Fibroblast of skin of abdomen (primary cell): ENCODE data around the gene MMRN2. TPM values are rescaled to one million over a fixed set of nuclear protein-coding genes. Genes with fewer than 3 reads are reported as not detected.
"Not testable (repeated sequence)": the region's sequence is repeated elsewhere in the genome, so short reads cannot be mapped to it uniquely, and the experiment has no call there.

Experiments used
- DNase-seq: peaks from one replicate; pipeline ENCODE4 v3.0.0-alpha.2; 2013
- polyA plus RNA-seq, 2 experiments: library from polyadenylated mRNA; unstranded; fragments of 120-200 nt; gene quantifications; one replicate each; pipeline ENCODE4 v1.2.1, GENCODE V29; 2013; ENCODE audit not compliant: insufficient read length in 2 of 2

MMRN2 gene, protein sequence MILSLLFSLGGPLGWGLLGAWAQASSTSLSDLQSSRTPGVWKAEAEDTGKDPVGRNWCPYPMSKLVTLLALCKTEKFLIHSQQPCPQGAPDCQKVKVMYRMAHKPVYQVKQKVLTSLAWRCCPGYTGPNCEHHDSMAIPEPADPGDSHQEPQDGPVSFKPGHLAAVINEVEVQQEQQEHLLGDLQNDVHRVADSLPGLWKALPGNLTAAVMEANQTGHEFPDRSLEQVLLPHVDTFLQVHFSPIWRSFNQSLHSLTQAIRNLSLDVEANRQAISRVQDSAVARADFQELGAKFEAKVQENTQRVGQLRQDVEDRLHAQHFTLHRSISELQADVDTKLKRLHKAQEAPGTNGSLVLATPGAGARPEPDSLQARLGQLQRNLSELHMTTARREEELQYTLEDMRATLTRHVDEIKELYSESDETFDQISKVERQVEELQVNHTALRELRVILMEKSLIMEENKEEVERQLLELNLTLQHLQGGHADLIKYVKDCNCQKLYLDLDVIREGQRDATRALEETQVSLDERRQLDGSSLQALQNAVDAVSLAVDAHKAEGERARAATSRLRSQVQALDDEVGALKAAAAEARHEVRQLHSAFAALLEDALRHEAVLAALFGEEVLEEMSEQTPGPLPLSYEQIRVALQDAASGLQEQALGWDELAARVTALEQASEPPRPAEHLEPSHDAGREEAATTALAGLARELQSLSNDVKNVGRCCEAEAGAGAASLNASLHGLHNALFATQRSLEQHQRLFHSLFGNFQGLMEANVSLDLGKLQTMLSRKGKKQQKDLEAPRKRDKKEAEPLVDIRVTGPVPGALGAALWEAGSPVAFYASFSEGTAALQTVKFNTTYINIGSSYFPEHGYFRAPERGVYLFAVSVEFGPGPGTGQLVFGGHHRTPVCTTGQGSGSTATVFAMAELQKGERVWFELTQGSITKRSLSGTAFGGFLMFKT
- polyA plus RNA-seq (2013, experiment 1 of 2; ENCODE audit: insufficient read length), result 0.76 TPM
- 0.73 TPM for polyA plus RNA-seq (2013, experiment 2 of 2; ENCODE audit: insufficient read length)

DNA sequence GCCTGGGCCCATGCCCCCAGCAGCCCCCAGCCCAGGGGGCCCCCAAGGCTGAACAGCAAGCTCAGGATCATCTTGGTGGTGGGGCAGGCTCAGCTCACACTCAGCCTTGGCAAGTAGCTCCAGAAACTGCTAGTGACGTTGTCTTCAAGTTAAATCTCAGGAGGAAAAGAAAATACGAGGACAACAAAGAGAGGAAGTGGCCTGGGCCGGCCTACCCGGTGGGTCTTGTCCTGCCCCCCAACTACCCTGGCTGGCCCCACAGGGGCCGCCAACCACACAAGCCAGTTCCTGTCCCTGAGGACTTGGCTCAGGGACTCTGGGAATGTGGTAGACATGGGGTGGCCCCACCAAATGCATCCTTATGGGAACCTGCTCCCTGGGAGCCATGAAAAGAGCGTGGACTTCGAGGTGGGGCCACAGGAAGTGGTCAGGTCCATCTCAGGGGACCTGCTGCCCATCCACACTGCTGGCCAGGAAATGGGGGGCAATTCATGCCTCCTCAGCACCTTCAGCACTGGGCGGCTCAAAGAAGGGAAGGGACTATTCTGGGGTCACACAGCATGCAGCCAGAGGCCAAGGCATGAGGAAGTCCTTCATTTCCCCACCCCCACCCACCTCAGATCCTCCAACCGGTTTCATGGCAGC lies at the start of gene MMRN2:
Gene MMRN2, minus strand, starts transcription at position 145 of the 645 bp plus-strand sequence. Its CDS starts 74 bp downstream, at position 71.
- DNase-seq, result no peak

- DNase-seq, result not testable (repeated sequence)
These were observed 49.7 kb upstream of the MMRN2 start for GRCh38 chr10:87007124-87007523.

DNA sequence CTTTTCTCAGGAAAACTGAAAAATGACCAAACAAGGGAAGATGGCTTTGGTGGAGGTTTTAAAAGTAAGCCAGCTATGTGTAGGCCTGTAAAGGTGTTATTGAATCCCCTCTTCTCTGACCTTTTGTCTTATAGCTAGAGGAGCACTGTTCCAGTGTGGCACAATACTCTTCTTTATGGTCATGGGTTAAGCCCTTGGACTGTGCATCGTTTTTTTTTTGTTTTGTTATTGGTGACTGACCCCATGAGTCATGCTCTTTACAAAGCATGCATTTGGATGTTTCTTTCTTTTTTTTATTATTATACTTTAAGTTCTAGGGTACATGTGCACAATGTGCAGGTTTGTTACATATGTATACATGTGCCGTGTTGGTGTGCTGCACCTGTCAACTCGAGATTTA lies 43.1 kb upstream of the MMRN2 start:
- no peak for DNase-seq

- not testable (repeated sequence) for DNase-seq
These were observed 42.5 kb upstream of the MMRN2 start for GRCh38 chr10:86999802-87000403.

DNA sequence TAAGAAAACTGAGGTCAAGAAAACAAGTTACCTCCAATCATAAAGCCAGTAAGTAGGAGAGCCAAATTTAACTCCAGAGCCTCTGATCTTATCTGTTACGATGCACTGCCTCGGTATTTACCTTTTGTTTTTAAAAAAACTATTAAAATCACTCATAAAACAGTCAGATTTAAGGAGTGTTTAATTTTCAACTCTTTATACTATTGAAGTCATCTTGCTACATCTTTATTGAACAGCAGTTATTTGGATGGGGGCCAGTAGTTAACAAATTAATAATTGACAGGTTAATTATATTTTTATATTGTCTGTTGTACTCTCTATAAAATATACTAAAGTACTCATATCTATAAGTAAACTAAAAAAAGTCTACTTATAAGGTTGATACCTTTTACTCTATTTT lies 35.5 kb upstream of the MMRN2 start:
- no peak for DNase-seq

DNA sequence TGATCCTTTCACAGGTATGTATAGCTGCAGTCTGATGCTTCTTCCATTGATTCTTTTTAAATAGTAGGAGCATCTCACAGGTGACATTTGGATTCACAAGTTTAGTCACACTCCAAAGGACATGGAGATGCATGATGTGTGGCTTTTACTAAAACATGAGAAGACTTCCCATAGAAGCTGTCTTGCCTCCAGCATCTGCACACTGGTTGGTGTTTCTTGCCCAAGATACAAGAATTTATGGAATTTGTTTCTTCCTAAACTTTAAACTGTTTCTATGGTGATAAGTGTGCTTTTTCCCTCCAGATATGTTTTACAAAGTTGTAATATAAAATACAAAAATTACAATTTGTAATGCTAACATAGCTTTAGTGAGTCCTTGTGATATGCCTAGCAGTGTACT lies 35.0 kb upstream of the MMRN2 start:
- no peak for DNase-seq

GRCh38 chr10:86991362-86991761 lies 33.9 kb upstream of the MMRN2 start:
- DNase-seq, result not testable (repeated sequence)

DNA sequence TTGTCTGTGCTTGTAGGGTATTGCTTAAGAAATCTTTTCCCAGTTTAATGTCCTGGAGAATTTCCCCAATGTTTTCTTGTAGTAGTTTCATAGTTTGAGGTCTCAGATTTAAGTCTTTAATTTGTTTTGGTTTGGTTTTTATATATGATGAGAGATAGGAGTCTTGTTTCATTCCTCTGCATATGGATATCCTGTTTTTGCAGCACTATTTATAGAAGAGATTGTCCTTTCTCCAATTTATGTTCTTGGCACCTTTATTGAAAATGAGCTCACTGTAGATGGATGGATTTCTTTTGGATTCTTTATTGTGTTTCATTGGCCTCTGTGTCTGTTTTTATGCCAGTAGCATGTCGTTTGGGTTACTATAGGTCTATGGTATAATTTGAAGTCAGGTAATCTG lies 31.1 kb upstream of the MMRN2 start:
- DNase-seq, result no peak

DNA sequence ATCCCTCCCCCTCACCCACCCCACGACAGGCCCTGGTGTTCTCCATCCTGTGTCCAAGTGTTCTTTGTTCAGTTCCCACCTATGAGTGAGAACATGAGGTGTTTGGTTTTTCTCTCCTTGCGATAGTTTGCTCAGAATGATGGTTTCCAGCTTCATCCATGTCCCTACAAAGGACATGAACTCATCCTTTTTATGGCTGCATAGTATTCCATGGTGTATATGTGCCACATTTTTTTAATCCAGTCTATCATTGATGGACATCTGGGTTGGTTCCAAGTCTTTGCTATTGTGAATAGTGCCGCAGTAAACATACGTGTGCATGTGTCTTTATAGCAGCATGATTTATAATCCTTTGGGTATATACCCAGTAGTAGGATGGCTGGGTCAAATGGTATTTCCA lies 27.1 kb upstream of the MMRN2 start:
- DNase-seq, result not testable (repeated sequence)

DNA sequence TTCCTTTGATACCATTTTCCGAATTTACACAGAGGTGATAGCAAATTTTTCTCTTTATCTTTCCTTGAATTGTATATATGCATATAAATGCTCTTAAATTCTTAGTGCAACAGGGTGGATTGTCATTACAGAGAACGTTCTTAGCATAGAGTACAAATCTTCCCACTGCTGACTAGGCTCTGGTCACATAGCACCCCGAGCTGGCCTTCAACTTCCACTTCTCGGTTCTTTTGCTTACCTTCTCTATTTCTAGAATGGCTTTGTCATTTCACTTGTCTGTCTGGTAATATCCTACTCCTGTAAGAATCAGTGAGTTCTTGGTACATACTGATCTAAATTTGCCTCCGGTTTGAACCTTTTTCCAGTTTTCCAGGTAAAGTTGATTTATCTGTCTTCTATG lies 24.3 kb upstream of the MMRN2 start:
- no peak for DNase-seq

- not testable (repeated sequence) for DNase-seq
These were observed 23.6 kb upstream of the MMRN2 start for GRCh38 chr10:86981020-86981419.

- no peak for DNase-seq
These were observed 22.6 kb upstream of the MMRN2 start for GRCh38 chr10:86979977-86980448.

DNA sequence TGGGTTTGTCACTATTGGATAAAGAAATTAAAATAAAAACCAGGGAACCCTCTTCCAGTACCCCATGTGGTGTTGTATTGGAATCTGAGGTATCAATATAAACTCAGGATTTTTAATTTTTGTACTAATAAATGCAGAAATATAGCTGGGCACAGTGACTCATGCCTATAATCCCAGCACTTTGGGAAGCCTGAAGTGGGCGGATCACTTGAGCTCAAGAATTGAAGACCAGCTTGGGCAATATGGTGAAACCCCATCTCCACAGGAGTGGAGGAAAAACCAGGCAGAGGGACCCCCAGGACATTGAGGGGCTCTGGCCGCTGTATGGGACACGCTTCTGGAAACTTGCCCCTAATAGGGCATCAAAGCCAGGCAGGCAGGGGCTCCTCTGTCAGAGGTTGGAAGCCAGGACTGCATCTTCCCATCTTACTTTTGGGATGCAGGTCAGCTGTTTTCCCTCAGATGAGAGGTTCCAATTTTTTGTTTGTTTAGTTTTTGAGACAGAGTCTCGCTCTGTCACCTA lies 21.9 kb upstream of the MMRN2 start:
- no peak for DNase-seq

- not testable (repeated sequence) for DNase-seq
These were observed 21.0 kb upstream of the MMRN2 start for GRCh38 chr10:86978457-86978856.

DNA sequence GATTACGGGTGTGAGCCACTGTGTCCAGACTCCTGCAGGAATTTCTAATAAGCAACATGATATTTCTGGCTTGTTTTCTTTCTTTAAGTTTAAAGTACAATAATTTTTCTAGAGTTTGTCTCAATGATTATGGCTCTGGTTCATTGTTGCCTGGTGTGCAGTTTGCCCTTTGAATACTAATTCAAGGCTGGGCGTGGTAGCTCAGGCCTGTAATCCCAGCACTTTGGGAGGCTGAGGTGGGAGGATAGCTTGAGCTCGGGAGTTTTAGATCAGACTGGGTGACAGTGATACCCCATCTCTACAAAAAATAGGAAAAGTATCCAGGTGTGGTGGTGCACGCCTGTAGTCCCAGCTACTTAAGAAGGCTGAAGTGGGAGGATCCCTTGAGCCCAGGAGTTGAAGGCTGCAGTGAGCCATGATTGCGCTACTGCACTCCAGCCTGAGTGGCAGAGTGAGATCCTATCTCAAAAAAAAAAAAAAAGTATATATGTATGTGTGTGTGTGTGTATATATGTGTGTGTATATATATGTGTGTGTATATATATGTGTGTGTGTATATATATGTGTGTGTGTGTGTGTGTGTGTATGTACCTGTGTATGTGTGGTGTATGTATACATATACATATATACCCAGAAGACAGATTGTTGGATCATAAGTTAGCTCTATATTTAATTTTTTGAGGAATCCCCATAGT lies 19.1 kb upstream of the MMRN2 start:
- DNase-seq, result no peak

- DNase-seq, result no peak
These were observed 17.1 kb upstream of the MMRN2 start for GRCh38 chr10:86974484-86974883.

DNA sequence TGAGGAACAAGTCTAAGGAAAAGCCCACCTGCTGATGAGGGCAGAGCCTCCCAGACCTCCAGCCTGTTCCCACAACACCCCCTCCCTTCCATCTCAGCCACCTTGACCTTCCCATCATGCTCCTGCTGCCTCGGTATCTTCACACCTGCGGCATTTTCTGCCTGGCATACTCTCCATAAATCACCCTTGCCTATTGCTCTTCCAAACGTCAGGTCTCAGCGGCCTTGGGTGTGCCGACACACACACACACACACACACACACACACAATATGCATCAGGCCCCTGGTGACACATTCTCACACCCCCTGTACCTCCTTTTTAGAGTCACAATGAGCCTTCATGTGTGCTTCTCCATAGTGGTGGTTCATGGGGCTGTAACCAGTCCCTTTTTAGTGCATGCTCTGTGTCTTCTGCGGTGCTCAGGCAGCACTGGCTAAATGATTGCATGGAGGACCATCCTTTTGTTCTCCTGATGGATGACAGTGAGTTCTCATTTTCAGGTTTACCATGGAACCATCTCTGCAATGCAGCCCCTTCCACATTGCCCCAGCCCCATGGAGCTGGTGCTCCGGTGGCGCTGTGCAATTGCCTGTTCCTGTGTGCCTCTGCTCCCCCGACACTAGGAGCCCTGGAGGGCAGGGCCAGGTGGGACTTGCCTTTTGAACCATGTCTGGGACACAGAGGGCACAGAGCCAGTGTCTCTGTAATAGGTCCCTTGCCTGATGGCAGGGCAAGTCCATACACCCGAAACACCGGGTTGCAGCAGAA lies 15.4 kb upstream of the MMRN2 start:
- DNase-seq, result no peak

- peak; percentile 85 for DNase-seq
These were observed 14.0 kb upstream of the MMRN2 start for GRCh38 chr10:86971232-86971991.

DNA sequence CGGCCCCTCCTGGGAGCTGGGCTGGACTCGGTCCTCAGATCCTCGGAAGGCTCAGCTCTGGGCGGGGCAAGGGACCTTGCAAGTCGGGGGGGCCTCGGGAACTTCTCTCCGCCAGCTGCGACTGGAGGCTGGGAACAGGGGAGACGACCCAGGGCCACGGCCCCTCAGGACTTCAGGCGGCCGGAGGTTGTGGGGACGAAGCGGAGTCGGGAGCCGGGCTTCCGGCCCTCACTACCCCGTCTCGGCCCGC lies 13.5 kb upstream of the MMRN2 start:
- no peak for DNase-seq
